Measurements from ENCODE around the gene SLC34A1.

- TF ChIP-seq SIN3A (IDR thresholded peaks at IDR 0.05; ENCODE audit: borderline replicate concordance, low read depth, low read length) (no peak), ATF1 (CRISPR knock-in tag; IDR thresholded peaks at IDR 0.05) (no peak)
Measured at GRCh38 chr5:177432143-177432838, 48.1 kb downstream of the SLC34A1 start.
